T-cell (primary cell): ENCODE data around the gene SEMA4F. TPM values are rescaled to one million over a fixed set of nuclear protein-coding genes. Genes with fewer than 3 reads are reported as not detected.

Experiments used
- ATAC-seq, 4 experiments: fragments of 200-7000 bp in 3 of 4; fragments of 150-1000 bp in 1 of 4; cut with Tn5 transposase; replicated peaks in 1 of 4; 1 replicate in 3 of 4; 2 replicates in 1 of 4; pipeline ENCODE4 v1.10.0; 2021; ENCODE audit warnings: moderate library complexity in 3 of 4, mild to moderate bottlenecking in 2 of 4, moderate number of reproducible peaks in 1 of 4
- CTCF ChIA-PET, 2 donors: fragments of 300-600 bp; sonication (Branson Sonifier 250); formaldehyde crosslinking; loops; one replicate each; lab custom pipeline; 2022; ENCODE audit warnings: antibody characterized with exemption in 2 of 2; lab: Charles Lee
- POLR2A ChIA-PET, 2 donors: fragments of 300-600 bp; sonication (Branson Sonifier 250); formaldehyde crosslinking; loops; one replicate each; lab custom pipeline; 2022; ENCODE audit warnings: antibody characterized with exemption in 2 of 2; lab: Charles Lee
- DNase-seq, 35 experiments: peaks; one replicate each; pipeline versions ENCODE4 v3.0.0 to v3.0.0-alpha.2; 2013 to 2023
- H3K27ac ChIP-seq: one replicate; pipeline ENCODE4 v1.5.1; 2013; ENCODE audit warnings: low read length
- H3K27me3 ChIP-seq, 2 experiments: replicated peaks in 1 of 2; 1 replicate in 1 of 2; 2 replicates in 1 of 2; pipeline versions ENCODE4 v1.6.1 to v1.7.0; 2013; ENCODE audit warnings: low read length in 1 of 2, mixed read lengths in 1 of 2; ENCODE audit not compliant: control insufficient read depth in 2 of 2, insufficient read depth in 2 of 2; ENCODE audit errors: extremely low read depth in 1 of 2
- H3K36me3 ChIP-seq, 2 donors: 1 replicate in 1 of 2; 2 replicates in 1 of 2; pipeline versions ENCODE4 v1.6.1 to v1.7.0; 2013; ENCODE audit warnings: low read length in 1 of 2; ENCODE audit not compliant: control insufficient read depth in 2 of 2, insufficient read depth in 1 of 2; ENCODE audit errors: extremely low read depth in 1 of 2
- H3K4me1 ChIP-seq, 2 experiments: 1 replicate in 1 of 2; 2 replicates in 1 of 2; pipeline versions ENCODE4 v1.6.1 to v1.7.0; 2013; ENCODE audit warnings: low read length in 2 of 2, mixed read lengths in 1 of 2; ENCODE audit not compliant: insufficient read depth in 2 of 2, control insufficient read depth in 1 of 2; ENCODE audit errors: extremely low read depth in 1 of 2
- H3K4me3 ChIP-seq, 2 donors: 1 replicate in 1 of 2; 2 replicates in 1 of 2; pipeline versions ENCODE4 v1.5.1 to v1.7.0; 2013; ENCODE audit warnings: mild to moderate bottlenecking in 2 of 2, low read length in 1 of 2, moderate library complexity in 1 of 2; ENCODE audit not compliant: control insufficient read depth in 1 of 2; ENCODE audit errors: extremely low read depth in 1 of 2
- H3K9me3 ChIP-seq: 2 replicates; pipeline ENCODE4 v1.7.0; 2013
- H3K27ac Mint-ChIP-seq, 2 donors: one replicate each; pipeline ENCODE4 v1.8.0; 2020 to 2021; ENCODE audit warnings: mild to moderate bottlenecking in 2 of 2, mixed read lengths in 2 of 2
- H3K27me3 Mint-ChIP-seq, 2 donors: one replicate each; pipeline ENCODE4 v1.8.0; 2021 to 2022; ENCODE audit warnings: mixed read lengths in 2 of 2
- H3K36me3 Mint-ChIP-seq: one replicate; pipeline ENCODE4 v1.8.0; 2021; ENCODE audit warnings: mixed read lengths
- H3K4me1 Mint-ChIP-seq, 3 donors: one replicate each; pipeline ENCODE4 v1.8.0; 2020 to 2022; ENCODE audit warnings: mixed read lengths in 3 of 3, mild to moderate bottlenecking in 1 of 3
- H3K4me3 Mint-ChIP-seq, 3 donors: one replicate each; pipeline ENCODE4 v1.8.0; 2020 to 2022; ENCODE audit warnings: mild to moderate bottlenecking in 3 of 3, mixed read lengths in 3 of 3, moderate library complexity in 3 of 3
- H3K9me3 Mint-ChIP-seq, 3 donors: one replicate each; pipeline ENCODE4 v1.8.0; 2020 to 2022; ENCODE audit warnings: mixed read lengths in 3 of 3
- WGBS: methylation state at CpG from one replicate; pipeline ENCODE4 v1.1.5; 2013; ENCODE audit warnings: missing lambda C conversion rate; ENCODE audit not compliant: insufficient coverage; 5-methylcytosine and 5-hydroxymethylcytosine counted together
- total RNA-seq, 35 experiments: library from RNA in 6 of 35; stranded (reverse) in 6 of 35; fragments of 120-200 nt in 1 of 35; gene quantifications; one replicate each; pipeline versions ENCODE4 v1.2.1 to v1.2.4 and lab custom pipeline; 2013 to 2026

The SEMA4F gene
- total RNA-seq, 5 donors from 2014 or later (not counting 1 experiment from before 2014, with no cell fraction given): 12.2 to 24.9 (median 18.6) TPM

DNA sequence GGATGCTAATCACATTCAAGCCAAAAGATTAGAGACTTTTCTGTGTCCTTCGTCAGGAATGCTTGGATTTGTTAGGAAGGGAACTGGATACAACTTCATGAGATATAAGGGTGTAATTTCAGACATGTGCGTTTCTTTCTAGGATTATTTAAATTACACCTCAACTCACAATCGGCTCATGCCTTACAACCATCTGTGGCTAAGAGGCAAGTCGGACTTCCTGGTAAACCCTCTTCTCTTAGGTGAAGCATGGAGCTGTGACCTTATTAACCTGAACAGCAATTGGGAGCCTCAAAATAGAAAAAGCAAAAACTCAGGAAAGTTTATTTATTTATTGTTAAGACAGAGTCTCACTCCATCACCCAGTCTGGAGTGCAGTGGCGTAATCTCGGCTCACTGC is 61.8 kb downstream of the SEMA4F start:
- no peak overlapping the region for H3K27ac ChIP-seq
- H3K9me3 ChIP-seq: no peaks in the 10 kb centered on the region
- H3K4me3 ChIP-seq: peak overlapping the region; percentile 43 to 79
- H3K27ac Mint-ChIP-seq: no peak overlapping the region
- peaks cover 2 to 15% of the 10 kb centered on the region in 2 experiments for H3K27me3 ChIP-seq
- H3K27me3 Mint-ChIP-seq: peaks cover 3 to 11% of the 10 kb centered on the region in 2 donors
- H3K36me3 ChIP-seq: no peaks in the 10 kb centered on the region
- ATAC-seq (no peak), DNase-seq (no peak)
- no CpG with 5 or more reads among the region's 6 CpGs for WGBS
- H3K36me3 Mint-ChIP-seq: no peaks in the 10 kb centered on the region
- peaks cover 7 to 11% (median 8%) of the 10 kb centered on the region in 3 donors for H3K4me1 Mint-ChIP-seq
- peak overlapping the region; percentile 77 to 82 (median 79) for H3K4me3 Mint-ChIP-seq
- CTCF ChIA-PET: interaction anchor here (0.6 to 6.4 kb wide), 6 partner anchors 17 to 896 kb away, joined by 3 to 46 read pairs (median 4); no protein-coding TSS in a partner anchor
- H3K9me3 Mint-ChIP-seq: no peaks in the 10 kb centered on the region
- peaks cover 0 to 5% of the 10 kb centered on the region in 2 experiments for H3K4me1 ChIP-seq
- POLR2A ChIA-PET: interaction anchor here in 1 of 2 donors (0.6 kb wide), 1 partner anchor 323 kb away, joined by 3 read pairs; no protein-coding TSS in a partner anchor

DNA sequence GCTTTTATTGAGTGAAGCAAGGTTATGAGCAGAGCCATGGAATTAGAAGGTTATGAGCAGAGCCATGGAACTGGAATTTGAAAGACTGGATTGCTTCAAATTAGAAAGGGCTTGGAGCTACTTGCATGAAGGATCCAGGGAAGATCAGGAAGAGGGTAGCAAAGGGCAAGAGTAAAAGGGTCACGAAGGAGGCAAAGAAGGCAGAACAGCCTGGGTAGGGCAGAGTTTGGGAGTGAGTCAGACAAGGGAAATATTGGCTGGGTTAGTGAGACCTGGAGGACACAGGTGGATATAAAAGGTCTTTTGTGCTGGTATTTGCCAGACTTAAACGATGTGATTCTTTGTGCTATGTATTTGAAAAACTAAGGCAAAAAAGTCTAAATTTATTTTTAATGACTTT is 65.0 kb downstream of the SEMA4F start:
- no peaks in the 10 kb centered on the region for H3K9me3 ChIP-seq
- no peak overlapping the region for H3K27ac ChIP-seq
- Mint-ChIP-seq H3K4me1 (peaks cover 7 to 11% (median 8%) of the 10 kb centered on the region in 3 donors), H3K4me3 (no peak overlapping the region), H3K36me3 (no peaks in the 10 kb centered on the region), H3K27ac (no peak overlapping the region), H3K27me3 (peaks cover 9 to 16% of the 10 kb centered on the region in 2 donors), H3K9me3 (no peaks in the 10 kb centered on the region)
- H3K36me3 ChIP-seq: no peaks in the 10 kb centered on the region
- 50% methylated on average over 1 of the region's 2 CpGs for WGBS
- DNase-seq (no peak), ATAC-seq (no peak)
- CTCF ChIA-PET: no interaction called here
- peaks cover 2 to 18% of the 10 kb centered on the region in 2 experiments for H3K27me3 ChIP-seq
- no peak overlapping the region for H3K4me3 ChIP-seq
- H3K4me1 ChIP-seq: peaks cover 0 to 5% of the 10 kb centered on the region in 2 experiments
- POLR2A ChIA-PET: no interaction called here

DNA sequence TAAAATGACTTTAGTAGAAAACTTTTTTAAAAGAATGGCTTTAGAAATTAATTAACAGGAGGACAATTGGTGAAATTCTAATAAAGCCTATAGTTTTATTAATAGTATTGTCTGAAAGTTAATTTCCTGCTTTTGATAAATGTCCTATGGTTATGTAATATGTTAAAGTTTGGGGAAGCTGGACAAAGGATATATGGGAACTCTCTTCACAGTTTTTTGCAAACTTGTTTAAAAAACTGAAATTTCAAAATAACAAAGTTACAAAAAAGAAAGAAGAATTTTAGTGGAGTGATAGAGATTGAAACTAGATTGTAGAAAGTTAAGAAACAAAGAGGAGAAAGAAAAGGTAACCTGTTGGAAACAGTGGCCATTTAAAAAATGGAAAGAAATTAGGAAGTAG is 67.3 kb downstream of the SEMA4F start:
- no peak overlapping the region for H3K4me3 ChIP-seq
- no peaks in the 10 kb centered on the region for H3K36me3 Mint-ChIP-seq
- no peak for DNase-seq
- H3K27ac Mint-ChIP-seq: no peak overlapping the region
- ATAC-seq: no peak
- H3K9me3 Mint-ChIP-seq: no peaks in the 10 kb centered on the region
- H3K27me3 ChIP-seq: peaks cover 2 to 10% of the 10 kb centered on the region in 2 experiments
- no peaks in the 10 kb centered on the region for H3K4me1 Mint-ChIP-seq
- H3K36me3 ChIP-seq: no peaks in the 10 kb centered on the region
- POLR2A ChIA-PET: no interaction called here
- H3K9me3 ChIP-seq: no peaks in the 10 kb centered on the region
- H3K4me1 ChIP-seq: no peaks in the 10 kb centered on the region
- H3K27ac ChIP-seq: no peak overlapping the region
- H3K4me3 Mint-ChIP-seq: no peak overlapping the region
- CTCF ChIA-PET: no interaction called here
- H3K27me3 Mint-ChIP-seq: peaks cover 5 to 9% of the 10 kb centered on the region in 2 donors

DNA sequence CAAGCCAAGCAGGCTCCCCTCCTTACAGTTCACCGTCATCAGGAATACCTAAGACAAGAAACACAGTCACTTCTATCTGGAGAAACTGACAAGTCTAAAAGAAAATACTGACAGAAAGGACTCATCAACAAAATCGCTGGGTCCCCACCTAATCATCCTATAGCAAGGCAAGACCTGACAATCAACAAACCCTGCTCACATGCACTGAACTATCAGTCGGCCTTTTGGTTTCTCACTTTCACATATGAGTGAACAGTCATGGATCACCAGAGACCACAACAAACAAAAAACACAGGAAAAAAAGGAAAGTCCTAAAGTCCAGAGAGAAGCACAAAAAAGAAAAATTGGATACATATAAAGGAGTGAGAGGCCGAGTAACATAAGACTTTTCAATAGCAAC is 70.4 kb downstream of the SEMA4F start:
- Histone ChIP-seq H3K4me1 (no peaks in the 10 kb centered on the region), H3K36me3 (no peaks in the 10 kb centered on the region), H3K4me3 (no peak overlapping the region), H3K27me3 (peaks cover 0 to 6% of the 10 kb centered on the region in 2 experiments), H3K9me3 (no peaks in the 10 kb centered on the region), H3K27ac (no peak overlapping the region)
- CTCF ChIA-PET: no interaction called here
- Mint-ChIP-seq H3K9me3 (no peaks in the 10 kb centered on the region), H3K4me3 (no peak overlapping the region), H3K27me3 (peaks cover 5 to 9% of the 10 kb centered on the region in 2 donors), H3K4me1 (no peaks in the 10 kb centered on the region), H3K36me3 (no peaks in the 10 kb centered on the region), H3K27ac (no peak overlapping the region)
- POLR2A ChIA-PET: no interaction called here
- WGBS: 80% methylated on average over 2 of the region's 4 CpGs
- DNase-seq (no peak), ATAC-seq (no peak)

DNA sequence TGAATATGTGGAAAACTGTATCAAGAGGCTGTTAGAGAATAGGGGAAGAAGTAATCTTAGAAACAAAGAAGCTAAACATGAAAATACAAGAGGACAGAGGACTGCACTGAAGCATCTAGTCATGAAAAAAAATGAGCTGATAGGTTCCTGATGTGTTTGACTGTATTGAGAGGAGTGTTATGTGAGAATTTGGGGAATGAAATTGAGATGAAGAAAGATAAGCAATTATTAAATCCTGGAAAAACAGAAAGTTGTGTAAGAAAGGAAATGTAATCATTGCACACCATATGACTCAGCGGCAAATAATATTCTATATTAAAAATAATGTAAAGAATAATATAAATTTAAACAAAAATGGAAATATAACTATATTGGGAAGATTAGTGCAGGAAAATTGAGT is 71.2 kb downstream of the SEMA4F start:
- H3K4me3 ChIP-seq: no peak overlapping the region
- peaks cover 0 to 4% of the 10 kb centered on the region in 2 experiments for H3K27me3 ChIP-seq
- H3K36me3 ChIP-seq: no peaks in the 10 kb centered on the region
- no peak overlapping the region for H3K4me3 Mint-ChIP-seq
- no peaks in the 10 kb centered on the region for H3K4me1 ChIP-seq
- H3K27ac ChIP-seq: no peak overlapping the region
- H3K9me3 ChIP-seq: no peaks in the 10 kb centered on the region
- H3K36me3 Mint-ChIP-seq: no peaks in the 10 kb centered on the region
- H3K9me3 Mint-ChIP-seq: peaks cover 0 to under 1% (median 0%) of the 10 kb centered on the region in 3 donors
- no peak overlapping the region for H3K27ac Mint-ChIP-seq
- POLR2A ChIA-PET: no interaction called here
- CTCF ChIA-PET: no interaction called here
- no peaks in the 10 kb centered on the region for H3K4me1 Mint-ChIP-seq
- no peak for ATAC-seq
- no peak for DNase-seq
- no CpG with 5 or more reads among the region's 1 CpG for WGBS
- peaks cover 5 to 7% of the 10 kb centered on the region in 2 donors for H3K27me3 Mint-ChIP-seq

DNA sequence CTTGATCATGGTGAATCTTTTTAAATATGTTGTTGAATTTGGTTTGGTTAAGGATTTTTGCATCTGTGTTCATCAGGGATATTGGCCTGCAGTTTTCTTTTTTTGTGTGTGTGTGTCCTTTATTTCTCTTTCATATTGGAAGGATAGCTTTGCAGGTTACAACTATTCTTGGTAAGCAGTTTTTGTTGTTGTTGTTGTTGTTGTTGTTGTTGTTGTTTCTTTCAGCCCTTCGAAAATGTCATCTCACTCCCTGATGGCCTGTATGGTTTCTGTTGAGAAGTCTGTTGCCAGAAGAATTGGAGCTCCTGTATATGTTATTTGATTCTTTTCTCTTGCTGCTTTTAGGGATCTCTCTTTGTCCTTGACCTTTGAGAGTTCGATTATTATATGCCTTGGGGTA is 74.8 kb downstream of the SEMA4F start:
- CTCF ChIA-PET: interaction anchor here in 1 of 2 donors (0.6 kb wide), 1 partner anchor 281 kb away, joined by 4 read pairs; no protein-coding TSS in a partner anchor
- ATAC-seq: no peak
- no peak overlapping the region for H3K27ac ChIP-seq

More for the DNA sequence above, 74.8 kb downstream of the SEMA4F start:
- peaks cover 0 to under 1% of the 10 kb centered on the region in 2 experiments for H3K27me3 ChIP-seq
- POLR2A ChIA-PET: interaction anchor here in 1 of 2 donors (0.6 kb wide), 1 partner anchor 74 kb away, joined by 3 read pairs; no protein-coding TSS in a partner anchor
- Mint-ChIP-seq H3K4me3 (no peak overlapping the region), H3K27ac (no peak overlapping the region), H3K9me3 (peaks cover 0 to 4% (median 0%) of the 10 kb centered on the region in 3 donors), H3K27me3 (peaks cover 4 to 18% of the 10 kb centered on the region in 2 donors), H3K36me3 (no peaks in the 10 kb centered on the region), H3K4me1 (no peaks in the 10 kb centered on the region)
- no peak for DNase-seq
- no peaks in the 10 kb centered on the region for H3K36me3 ChIP-seq
- WGBS: no CpG with 5 or more reads among the region's 2 CpGs
- no peak overlapping the region for H3K4me3 ChIP-seq
- H3K9me3 ChIP-seq: no peaks in the 10 kb centered on the region
- H3K4me1 ChIP-seq: no peaks in the 10 kb centered on the region
